GM21737 (cell line): ENCODE data around the gene TMPRSS11E.
A peak's percentile ranks its signal among the peaks of the same experiment; 100 is the strongest.
"Not testable (repeated sequence)": the region's sequence is repeated elsewhere in the genome, so short reads cannot be mapped to it uniquely, and the experiment has no call there.

Experiments
- ATAC-seq: cut with Tn5 transposase; IDR thresholded peaks from one replicate; pipeline ENCODE4 v1.9.1; 2021; ENCODE audit warnings: mild to moderate bottlenecking, moderate library complexity; ENCODE audit not compliant: unreplicated experiment

The TMPRSS11E gene

GRCh38 chr4:68460085-68460484 is 12.8 kb downstream of the TMPRSS11E start:
- ATAC-seq: no peak

- no peak for ATAC-seq
These were observed 14.5 kb downstream of the TMPRSS11E start for GRCh38 chr4:68461790-68462189.

- no peak for ATAC-seq
These were observed 15.4 kb downstream of the TMPRSS11E start for GRCh38 chr4:68462691-68463090.

- no peak for ATAC-seq
These were observed 16.5 kb downstream of the TMPRSS11E start for GRCh38 chr4:68463796-68464195.

GRCh38 chr4:68465058-68465457 is 17.8 kb downstream of the TMPRSS11E start:
- no peak for ATAC-seq

GRCh38 chr4:68466185-68466584 is 18.9 kb downstream of the TMPRSS11E start:
- ATAC-seq: no peak

- no peak for ATAC-seq
These were observed 19.5 kb downstream of the TMPRSS11E start for GRCh38 chr4:68466751-68467150.

- peak; percentile 75 for ATAC-seq
These were observed 22.2 kb downstream of the TMPRSS11E start for GRCh38 chr4:68469482-68469881.

GRCh38 chr4:68476191-68476590 is 28.9 kb downstream of the TMPRSS11E start:
- ATAC-seq: no peak

GRCh38 chr4:68489338-68489737 is 42.1 kb downstream of the TMPRSS11E start:
- no peak for ATAC-seq

GRCh38 chr4:68490826-68491457 is 43.7 kb downstream of the TMPRSS11E start:
- ATAC-seq: no peak

GRCh38 chr4:68494688-68495087 is 47.4 kb downstream of the TMPRSS11E start:
- no peak for ATAC-seq

- peak; percentile 92 for ATAC-seq
These were observed 51.2 kb downstream of the TMPRSS11E start for GRCh38 chr4:68498413-68499007.

GRCh38 chr4:68499021-68499420 is 51.8 kb downstream of the TMPRSS11E start:
- ATAC-seq: no peak

- ATAC-seq: not testable (repeated sequence)
These were observed 56.2 kb downstream of the TMPRSS11E start for GRCh38 chr4:68503462-68503861.

- ATAC-seq: not testable (repeated sequence)
These were observed 57.6 kb downstream of the TMPRSS11E start for GRCh38 chr4:68504836-68505235.

GRCh38 chr4:68505452-68505851 is 58.2 kb downstream of the TMPRSS11E start:
- ATAC-seq: not testable (repeated sequence)

- ATAC-seq: no peak
These were observed 71.6 kb downstream of the TMPRSS11E start for GRCh38 chr4:68518889-68519288.

GRCh38 chr4:68520985-68521384 is 73.7 kb downstream of the TMPRSS11E start:
- ATAC-seq: no peak

- not testable (repeated sequence) for ATAC-seq
These were observed 75.0 kb downstream of the TMPRSS11E start for GRCh38 chr4:68522232-68522631.

- no peak for ATAC-seq
These were observed 88.7 kb downstream of the TMPRSS11E start for GRCh38 chr4:68535974-68536373.

- ATAC-seq: no peak
These were observed 89.1 kb downstream of the TMPRSS11E start for GRCh38 chr4:68536375-68536774.

- not testable (repeated sequence) for ATAC-seq
These were observed 95.5 kb downstream of the TMPRSS11E start for GRCh38 chr4:68542742-68543141.
